ENCODE measurements around the gene HFE.
"Not testable (repeated sequence)": the region's sequence is repeated elsewhere in the genome, so short reads cannot be mapped to it uniquely, and the experiment has no call there.

Gene HFE

DNA sequence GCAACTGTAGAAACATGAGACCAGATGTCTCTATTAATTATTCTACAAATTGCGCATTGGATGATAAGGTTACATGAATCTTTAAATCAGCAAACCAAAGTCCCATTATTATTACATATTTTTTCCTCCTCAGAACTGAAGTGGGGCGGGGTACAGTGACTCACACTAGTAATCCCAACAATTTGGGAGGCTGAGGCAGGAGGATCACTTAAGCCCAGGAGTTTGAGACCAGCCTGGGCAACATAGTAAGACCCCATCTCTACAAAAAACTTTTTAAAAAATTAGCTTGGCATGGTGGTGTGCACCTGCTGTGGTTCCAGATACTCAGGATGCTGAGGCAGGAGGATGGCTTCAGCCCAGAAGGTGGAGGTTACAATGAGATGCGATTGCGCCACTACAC is 29.0 kb downstream of the HFE start:
- H3K4me3 ChIP-seq (ENCODE audit: low read depth, low read length), result no peak overlapping the region
- CTCF ChIA-PET, result no interaction called here
- no peak for DNase-seq (ENCODE audit: low read depth, low spot score)
- TF ChIP-seq, protein P1, sequence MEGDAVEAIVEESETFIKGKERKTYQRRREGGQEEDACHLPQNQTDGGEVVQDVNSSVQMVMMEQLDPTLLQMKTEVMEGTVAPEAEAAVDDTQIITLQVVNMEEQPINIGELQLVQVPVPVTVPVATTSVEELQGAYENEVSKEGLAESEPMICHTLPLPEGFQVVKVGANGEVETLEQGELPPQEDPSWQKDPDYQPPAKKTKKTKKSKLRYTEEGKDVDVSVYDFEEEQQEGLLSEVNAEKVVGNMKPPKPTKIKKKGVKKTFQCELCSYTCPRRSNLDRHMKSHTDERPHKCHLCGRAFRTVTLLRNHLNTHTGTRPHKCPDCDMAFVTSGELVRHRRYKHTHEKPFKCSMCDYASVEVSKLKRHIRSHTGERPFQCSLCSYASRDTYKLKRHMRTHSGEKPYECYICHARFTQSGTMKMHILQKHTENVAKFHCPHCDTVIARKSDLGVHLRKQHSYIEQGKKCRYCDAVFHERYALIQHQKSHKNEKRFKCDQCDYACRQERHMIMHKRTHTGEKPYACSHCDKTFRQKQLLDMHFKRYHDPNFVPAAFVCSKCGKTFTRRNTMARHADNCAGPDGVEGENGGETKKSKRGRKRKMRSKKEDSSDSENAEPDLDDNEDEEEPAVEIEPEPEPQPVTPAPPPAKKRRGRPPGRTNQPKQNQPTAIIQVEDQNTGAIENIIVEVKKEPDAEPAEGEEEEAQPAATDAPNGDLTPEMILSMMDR (IDR thresholded peaks at IDR 0.05; ENCODE audit: insufficient read depth, low read length, missing control alignments), result no peak
- POLR2A ChIA-PET, result no interaction called here

DNA sequence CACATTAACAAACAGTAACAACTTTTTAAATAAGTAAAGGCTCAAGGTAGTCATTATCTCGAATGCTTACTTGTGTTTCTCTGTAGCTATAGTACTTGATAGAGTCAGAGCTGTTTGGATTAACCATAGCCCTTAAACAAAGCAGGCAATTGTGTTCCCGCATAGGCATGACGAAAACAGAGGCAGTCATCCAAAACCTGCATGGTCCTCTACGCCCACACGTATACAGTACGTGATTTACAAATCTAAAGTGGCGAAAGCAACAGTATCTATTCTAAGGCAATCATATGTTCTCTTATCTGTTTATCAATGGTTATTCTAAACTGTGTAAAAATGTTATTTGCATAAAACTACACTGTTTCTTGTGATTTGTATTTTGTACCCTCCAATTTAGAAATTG is 31.8 kb downstream of the HFE start:
- no peak for DNase-seq (ENCODE audit: low read depth, low spot score)
- POLR2A ChIA-PET, result interaction anchor here (1.0 kb wide), 2 partner anchors 38 to 87 kb away, joined by 3 read pairs; a partner anchor contains a TSS
- no peak overlapping the region for H3K4me3 ChIP-seq (ENCODE audit: low read depth, low read length)
- CTCF ChIA-PET, result interaction anchor here (0.7 to 2.4 kb wide), 3 partner anchors 12 to 56 kb away, joined by 3 to 8 read pairs (median 4); a partner anchor contains a TSS
- TF ChIP-seq, protein P1 (IDR thresholded peaks at IDR 0.05; ENCODE audit: insufficient read depth, low read length, missing control alignments), result no peak

- not testable (repeated sequence) for DNase-seq (ENCODE audit: low read depth, low spot score); H3K4me3 ChIP-seq (ENCODE audit: low read depth, low read length)
- ChIA-PET CTCF (interaction anchor here (2.4 kb wide), 1 partner anchor 13 kb away, joined by 8 read pairs; a partner anchor contains a TSS), POLR2A (interaction anchor here (1.0 kb wide), 3 partner anchors 37 to 88 kb away, joined by 3 read pairs; a partner anchor contains a TSS)
Measured at GRCh38 chr6:26120115-26120514, 32.9 kb downstream of the HFE start.

GRCh38 chr6:26120807-26121140 is 33.5 kb downstream of the HFE start:
- CTCF ChIA-PET, result interaction anchor here (2.4 kb wide), 1 partner anchor 13 kb away, joined by 8 read pairs; a partner anchor contains a TSS
- POLR2A ChIA-PET, result interaction anchor here (1.0 kb wide), 1 partner anchor 77 kb away, joined by 3 read pairs; a partner anchor contains a TSS
- DNase-seq (ENCODE audit: low read depth, low spot score), result no peak
- TF ChIP-seq, protein P1 (IDR thresholded peaks at IDR 0.05; ENCODE audit: insufficient read depth, low read length, missing control alignments), result no peak
- no peak overlapping the region for H3K4me3 ChIP-seq (ENCODE audit: low read depth, low read length)

DNA sequence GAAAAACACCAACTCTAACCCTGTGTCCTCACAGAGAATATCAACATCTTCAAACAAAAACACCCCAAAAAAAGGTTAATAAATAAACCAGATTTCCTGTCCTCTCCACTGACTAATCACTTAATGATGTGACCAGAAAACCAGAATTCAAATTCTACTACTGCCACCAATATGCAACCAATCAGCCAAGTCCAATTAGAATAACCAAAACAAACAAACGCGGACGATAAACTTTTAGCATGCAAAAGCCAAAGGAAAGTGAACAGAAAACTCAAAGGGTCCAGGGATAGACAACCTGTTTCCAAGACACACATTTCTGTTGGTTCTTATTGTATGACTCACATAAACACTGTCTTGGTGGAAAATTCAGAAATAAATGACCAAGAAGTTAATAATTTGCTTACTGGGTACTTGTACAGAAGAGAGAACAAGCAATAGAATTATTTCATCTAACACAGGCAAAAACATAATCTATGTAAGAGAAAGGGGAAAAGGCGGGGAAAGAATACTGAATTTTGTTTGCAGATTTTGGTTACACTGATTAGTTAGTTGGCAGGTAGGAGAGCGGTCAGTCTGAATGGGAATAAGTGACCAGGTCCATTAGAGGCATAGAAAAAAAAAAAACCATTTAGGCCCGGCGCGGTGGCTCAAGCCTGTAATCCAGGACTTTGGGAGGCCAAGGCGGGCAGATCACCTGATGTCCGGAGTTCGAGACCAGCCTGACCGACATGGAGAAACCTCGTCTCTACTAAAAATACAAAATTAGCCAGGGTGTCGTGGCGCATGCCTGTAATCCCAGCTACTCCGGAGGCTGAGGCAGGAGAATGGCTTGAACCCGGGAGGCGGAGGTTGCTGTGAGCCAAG is 34.1 kb downstream of the HFE start:
- H3K4me3 ChIP-seq (ENCODE audit: low read depth, low read length), result no peak overlapping the region
- TF ChIP-seq, protein P1 (IDR thresholded peaks at IDR 0.05; ENCODE audit: insufficient read depth, low read length, missing control alignments), result no peak
- POLR2A ChIA-PET, result interaction anchor here (1.0 kb wide), 1 partner anchor 78 kb away, joined by 3 read pairs; a partner anchor contains a TSS
- DNase-seq (ENCODE audit: low read depth, low spot score), result no peak
- CTCF ChIA-PET, result interaction anchor here (2.4 kb wide), 1 partner anchor 14 kb away, joined by 8 read pairs; a partner anchor contains a TSS

DNA sequence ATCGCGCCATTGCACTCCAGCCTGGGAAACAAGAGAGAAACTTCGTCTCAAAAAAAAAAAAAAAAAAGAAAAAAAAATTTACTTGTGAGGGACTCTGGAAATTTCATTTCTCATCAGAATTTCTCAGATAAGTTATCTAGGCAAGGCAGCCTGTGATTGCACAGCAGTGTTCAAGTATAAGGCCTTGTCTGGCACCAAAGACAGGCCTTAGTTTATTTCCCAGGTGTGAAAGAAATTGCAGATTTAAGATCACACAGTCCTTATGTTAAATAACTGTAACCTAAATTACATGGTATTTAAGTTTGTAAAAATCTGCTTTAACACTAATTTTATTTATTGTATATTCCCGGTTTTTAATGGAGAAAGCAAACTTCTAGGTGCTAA is 34.8 kb downstream of the HFE start:
- DNase-seq (ENCODE audit: low read depth, low spot score), result no peak
- POLR2A ChIA-PET, result no interaction called here
- no peak overlapping the region for H3K4me3 ChIP-seq (ENCODE audit: low read depth, low read length)
- TF ChIP-seq, protein P1 (IDR thresholded peaks at IDR 0.05; ENCODE audit: insufficient read depth, low read length, missing control alignments), result no peak
- CTCF ChIA-PET, result no interaction called here
